ENCODE results near the gene RNF4.

DNA sequence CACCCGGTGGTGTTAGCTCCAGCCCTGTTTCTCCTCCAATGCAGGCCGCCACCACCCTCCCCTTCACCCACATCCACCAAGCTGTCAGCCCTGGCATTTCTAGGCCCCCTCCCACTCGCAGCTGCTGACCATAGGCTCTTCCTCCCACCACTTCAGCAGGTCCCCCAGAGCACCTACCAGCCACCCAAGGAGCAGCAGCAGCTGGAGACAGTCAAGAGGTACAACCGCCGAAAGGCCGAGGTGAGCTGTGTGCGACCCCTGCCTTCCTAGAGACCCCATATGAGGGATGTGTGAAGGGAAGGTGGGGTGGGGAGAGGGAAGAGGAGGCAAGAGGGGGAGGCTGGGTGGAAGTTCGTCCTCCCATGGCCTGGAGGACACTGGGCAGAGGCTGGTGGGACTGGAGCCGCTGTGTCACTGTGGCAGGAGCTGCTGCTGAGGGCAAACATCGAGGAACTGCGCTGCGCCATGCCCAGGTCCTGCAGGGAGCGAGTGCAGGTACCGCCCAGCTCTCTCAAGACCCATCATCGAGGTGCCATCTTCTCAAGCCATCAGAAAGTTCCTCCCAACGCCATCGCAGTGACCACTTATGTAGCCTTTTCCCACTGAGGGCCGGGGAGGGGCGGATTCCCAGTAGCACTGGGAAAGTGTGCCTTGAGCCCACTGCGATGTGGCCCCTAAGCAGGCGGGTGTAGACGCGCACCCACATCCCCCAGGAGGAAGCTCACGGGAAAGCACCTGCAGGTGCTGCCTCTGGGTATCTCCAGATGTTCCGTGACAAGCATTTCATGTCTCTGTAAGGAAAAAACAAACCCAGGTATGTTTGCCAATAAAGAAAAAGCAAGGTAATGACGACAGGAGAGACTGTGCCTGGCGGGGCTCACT is 19.2 kb upstream of the RNF4 start:
- no peak for TF ChIP-seq CTCF (IDR thresholded peaks at IDR 0.05; ENCODE audit: low read length)
- TF ChIP-seq EZH2 (IDR thresholded peaks at IDR 0.05; ENCODE audit: borderline replicate concordance, low read length) = no peak
